Keratinocyte (primary cell): ENCODE results near the gene TP53I3.

Experiments used
- EZH2 ChIP-seq: IDR thresholded peaks from one replicate; pipeline ENCODE4 v1.6.1; 2012; ENCODE audit warnings: inconsistent platforms, mild to moderate bottlenecking, low read length, moderate library complexity
- TF ChIP-seq, protein P1 (sequence below), 3 experiments: IDR thresholded peaks in 1 of 3; conservative IDR thresholded peaks in 1 of 3; optimal IDR thresholded peaks in 1 of 3; 2 replicates in 2 of 3; 3 replicates in 1 of 3; pipeline versions ENCODE3 to v1.5.1; 2011; ENCODE audit warnings: low read length in 3 of 3, mild to moderate bottlenecking in 3 of 3, moderate library complexity in 2 of 3, control low read depth in 1 of 3, inconsistent platforms in 1 of 3; ENCODE audit not compliant: insufficient read depth in 2 of 3; ENCODE audit errors: extremely low read depth in 1 of 3

DNA sequence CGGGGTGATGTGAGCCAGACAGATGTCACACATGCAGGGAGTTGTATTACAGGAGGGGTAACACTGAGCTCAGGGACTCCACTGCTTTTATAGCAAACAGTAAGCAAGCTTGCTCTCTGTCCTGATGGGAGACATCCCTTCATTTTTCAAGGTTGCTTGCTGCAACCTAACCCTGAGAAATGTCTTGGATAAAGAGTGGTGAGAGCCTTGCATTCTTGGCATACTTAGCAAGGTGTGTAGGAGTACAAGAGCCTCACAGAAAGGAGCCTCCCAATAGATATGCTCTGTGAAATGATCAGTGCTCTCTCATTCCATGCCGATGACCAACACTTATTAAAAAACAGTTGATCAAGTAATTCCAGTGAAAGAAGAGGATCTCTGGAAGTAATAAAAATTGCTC lies 30.4 kb upstream of the TP53I3 start:
- TF ChIP-seq, protein P1, sequence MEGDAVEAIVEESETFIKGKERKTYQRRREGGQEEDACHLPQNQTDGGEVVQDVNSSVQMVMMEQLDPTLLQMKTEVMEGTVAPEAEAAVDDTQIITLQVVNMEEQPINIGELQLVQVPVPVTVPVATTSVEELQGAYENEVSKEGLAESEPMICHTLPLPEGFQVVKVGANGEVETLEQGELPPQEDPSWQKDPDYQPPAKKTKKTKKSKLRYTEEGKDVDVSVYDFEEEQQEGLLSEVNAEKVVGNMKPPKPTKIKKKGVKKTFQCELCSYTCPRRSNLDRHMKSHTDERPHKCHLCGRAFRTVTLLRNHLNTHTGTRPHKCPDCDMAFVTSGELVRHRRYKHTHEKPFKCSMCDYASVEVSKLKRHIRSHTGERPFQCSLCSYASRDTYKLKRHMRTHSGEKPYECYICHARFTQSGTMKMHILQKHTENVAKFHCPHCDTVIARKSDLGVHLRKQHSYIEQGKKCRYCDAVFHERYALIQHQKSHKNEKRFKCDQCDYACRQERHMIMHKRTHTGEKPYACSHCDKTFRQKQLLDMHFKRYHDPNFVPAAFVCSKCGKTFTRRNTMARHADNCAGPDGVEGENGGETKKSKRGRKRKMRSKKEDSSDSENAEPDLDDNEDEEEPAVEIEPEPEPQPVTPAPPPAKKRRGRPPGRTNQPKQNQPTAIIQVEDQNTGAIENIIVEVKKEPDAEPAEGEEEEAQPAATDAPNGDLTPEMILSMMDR (optimal IDR thresholded peaks at IDR 0.05 in 1 of 3, IDR thresholded peaks at IDR 0.05 in 1 of 3, conservative IDR thresholded peaks at IDR 0.05 in 1 of 3; ENCODE audit: extremely low read depth in 1 of 3, insufficient read depth in 2 of 3, low read length in 3 of 3): no peak
- no peak for TF ChIP-seq EZH2
